Measurements from ENCODE around the gene YBX2.

The YBX2 gene

GRCh38 chr17:7243453-7243729 lies 51.0 kb downstream of the YBX2 start:
- CTCF ChIA-PET = interaction anchor here (0.6 kb wide), 1 partner anchor 372 kb away, joined by 3 read pairs; no protein-coding TSS in a partner anchor
- DNase-seq (ENCODE audit: extremely low spot score) = no peak
- POLR2A ChIA-PET = interaction anchor here (1.4 to 9.7 kb wide), 6 partner anchors 7 to 86 kb away, joined by 3 to 166 read pairs (median 9); partner anchors contain the start of genes ACADVL, CTDNEP1, DLG4 and DVL2
- no peak for TF ChIP-seq SUZ12 (IDR thresholded peaks at IDR 0.05)
- TF ChIP-seq FOXA1 (IDR thresholded peaks at IDR 0.05) = no peak
- TF ChIP-seq ZNF384 (IDR thresholded peaks at IDR 0.05) = no peak
- no peak for TF ChIP-seq L3MBTL2 (conservative IDR thresholded peaks at IDR 0.05)
- no peak for TF ChIP-seq FOXM1 (IDR thresholded peaks at IDR 0.05; ENCODE audit: borderline replicate concordance)
- no peak for TF ChIP-seq CTBP1 (IDR thresholded peaks at IDR 0.05; ENCODE audit: borderline replicate concordance)
- no peak for TF ChIP-seq NFRKB (IDR thresholded peaks at IDR 0.05)
- TF ChIP-seq SP1 (IDR thresholded peaks at IDR 0.05) = no peak
- TF ChIP-seq LEF1 (IDR thresholded peaks at IDR 0.05; ENCODE audit: borderline replicate concordance) = no peak

- ChIA-PET CTCF (interaction anchor here (0.9 kb wide), 1 partner anchor 22 kb away, joined by 4 read pairs; no protein-coding TSS in a partner anchor), POLR2A (interaction anchor here (1.4 to 9.7 kb wide), 8 partner anchors 7 to 87 kb away, joined by 3 to 166 read pairs (median 8); partner anchors contain the start of genes ACADVL, CTDNEP1, DLG4 and DVL2)
- DNase-seq (ENCODE audit: extremely low spot score) = peak; percentile 79
- TF ChIP-seq SUZ12 (IDR thresholded peaks at IDR 0.05) = no peak
- TF ChIP-seq FOXM1 (IDR thresholded peaks at IDR 0.05; ENCODE audit: borderline replicate concordance) = peak; percentile 77; the same call in 1 of the 2 replicates
- TF ChIP-seq L3MBTL2 (conservative IDR thresholded peaks at IDR 0.05) = peak; percentile 61
- TF ChIP-seq LEF1 (IDR thresholded peaks at IDR 0.05; ENCODE audit: borderline replicate concordance) = no peak
- TF ChIP-seq CTBP1 (IDR thresholded peaks at IDR 0.05; ENCODE audit: borderline replicate concordance) = peak; percentile 76
- peak; percentile 38; the same call in 1 of the 2 replicates for TF ChIP-seq ELF4 (IDR thresholded peaks at IDR 0.05)
- TF ChIP-seq HDGF (IDR thresholded peaks at IDR 0.05; ENCODE audit: borderline replicate concordance) = peak; percentile 83; the same call in 1 of the 2 replicates
Measured at GRCh38 chr17:7242717-7243452, 51.6 kb downstream of the YBX2 start.

- ChIA-PET CTCF (interaction anchor here (0.9 to 1.4 kb wide), 2 partner anchors 9 to 21 kb away, joined by 3 to 4 read pairs; partner anchors contain the start of gene CTDNEP1), POLR2A (interaction anchor here (0.7 to 9.7 kb wide), 12 partner anchors 8 to 88 kb away, joined by 3 to 166 read pairs (median 5); partner anchors contain the start of genes ACADVL, CTDNEP1, DLG4 and DVL2)
- TF ChIP-seq CTBP1 (IDR thresholded peaks at IDR 0.05; ENCODE audit: borderline replicate concordance) (no peak; the same call in 1 of the 2 replicates), PKNOX1 (IDR thresholded peaks at IDR 0.05) (no peak), FOXA1 (IDR thresholded peaks at IDR 0.05) (no peak), SUZ12 (IDR thresholded peaks at IDR 0.05) (no peak), FOXM1 (IDR thresholded peaks at IDR 0.05; ENCODE audit: borderline replicate concordance) (peak; percentile 85; the same call in 1 of the 2 replicates), TARDBP (IDR thresholded peaks at IDR 0.05) (no peak), ZNF384 (IDR thresholded peaks at IDR 0.05) (no peak), SP1 (IDR thresholded peaks at IDR 0.05) (no peak), L3MBTL2 (conservative IDR thresholded peaks at IDR 0.05) (peak; percentile 57), BHLHE40 (IDR thresholded peaks at IDR 0.05; ENCODE audit: borderline replicate concordance) (no peak)
- peak; percentile 66 for DNase-seq (ENCODE audit: extremely low spot score)
Measured at GRCh38 chr17:7241783-7242716, 52.4 kb downstream of the YBX2 start, which contains the start of gene GABARAP. GABARAP (minus strand) TSS chr17:7242449; CDS start chr17:7242330, 119 bp downstream.

GRCh38 chr17:7241090-7241733 lies 53.2 kb downstream of the YBX2 start:
- POLR2A ChIA-PET = interaction anchor here (0.7 to 9.7 kb wide), 9 partner anchors 9 to 89 kb away, joined by 3 to 166 read pairs (median 5); partner anchors contain the start of genes ACADVL, CTDNEP1, DLG4 and ELP5
- no peak for DNase-seq (ENCODE audit: extremely low spot score)
- TF ChIP-seq L3MBTL2 (conservative IDR thresholded peaks at IDR 0.05) (no peak), TARDBP (IDR thresholded peaks at IDR 0.05) (no peak), SUZ12 (IDR thresholded peaks at IDR 0.05) (no peak), FOXM1 (IDR thresholded peaks at IDR 0.05; ENCODE audit: borderline replicate concordance) (no peak), CTBP1 (IDR thresholded peaks at IDR 0.05; ENCODE audit: borderline replicate concordance) (no peak), FOXA1 (IDR thresholded peaks at IDR 0.05) (no peak), BHLHE40 (IDR thresholded peaks at IDR 0.05; ENCODE audit: borderline replicate concordance) (no peak), ARNT (IDR thresholded peaks at IDR 0.05) (no peak), PKNOX1 (IDR thresholded peaks at IDR 0.05) (no peak), NFRKB (IDR thresholded peaks at IDR 0.05) (no peak), HDGF (IDR thresholded peaks at IDR 0.05; ENCODE audit: borderline replicate concordance) (no peak), ELF4 (IDR thresholded peaks at IDR 0.05) (no peak)
- CTCF ChIA-PET = interaction anchor here (1.4 kb wide), 1 partner anchor 10 kb away, joined by 3 read pairs; the partner anchor contains the start of gene CTDNEP1

GRCh38 chr17:7240375-7240774 lies 54.1 kb downstream of the YBX2 start:
- POLR2A ChIA-PET = interaction anchor here (6.3 to 9.7 kb wide), 2 partner anchors 10 to 19 kb away, joined by 52 to 166 read pairs; partner anchors contain the start of genes ACADVL, CTDNEP1, DLG4 and ELP5
- DNase-seq (ENCODE audit: extremely low spot score) = no peak
- CTCF ChIA-PET = interaction anchor here (1.4 kb wide), 1 partner anchor 11 kb away, joined by 3 read pairs; the partner anchor contains the start of gene CTDNEP1
- TF ChIP-seq NFRKB (IDR thresholded peaks at IDR 0.05) (no peak), L3MBTL2 (conservative IDR thresholded peaks at IDR 0.05) (no peak), CTBP1 (IDR thresholded peaks at IDR 0.05; ENCODE audit: borderline replicate concordance) (no peak), SP1 (IDR thresholded peaks at IDR 0.05) (no peak), FOXA1 (IDR thresholded peaks at IDR 0.05) (no peak), ELF4 (IDR thresholded peaks at IDR 0.05) (no peak), ZNF384 (IDR thresholded peaks at IDR 0.05) (no peak), ARNT (IDR thresholded peaks at IDR 0.05) (no peak), FOXM1 (IDR thresholded peaks at IDR 0.05; ENCODE audit: borderline replicate concordance) (no peak), FOXK2 (IDR thresholded peaks at IDR 0.05) (no peak), PKNOX1 (IDR thresholded peaks at IDR 0.05) (no peak), TARDBP (IDR thresholded peaks at IDR 0.05) (no peak), HDGF (IDR thresholded peaks at IDR 0.05; ENCODE audit: borderline replicate concordance) (no peak), BHLHE40 (IDR thresholded peaks at IDR 0.05; ENCODE audit: borderline replicate concordance) (no peak), SUZ12 (IDR thresholded peaks at IDR 0.05) (no peak), LEF1 (IDR thresholded peaks at IDR 0.05; ENCODE audit: borderline replicate concordance) (no peak)

Data from HEK293T (cell line).